ENCODE measurements around the gene PLAAT1. TPM values are rescaled to one million over a fixed set of nuclear protein-coding genes. Genes with fewer than 3 reads are reported as not detected.

Gene PLAAT1
- polyA plus RNA-seq, 1 experiment = 0.13 TPM

DNA sequence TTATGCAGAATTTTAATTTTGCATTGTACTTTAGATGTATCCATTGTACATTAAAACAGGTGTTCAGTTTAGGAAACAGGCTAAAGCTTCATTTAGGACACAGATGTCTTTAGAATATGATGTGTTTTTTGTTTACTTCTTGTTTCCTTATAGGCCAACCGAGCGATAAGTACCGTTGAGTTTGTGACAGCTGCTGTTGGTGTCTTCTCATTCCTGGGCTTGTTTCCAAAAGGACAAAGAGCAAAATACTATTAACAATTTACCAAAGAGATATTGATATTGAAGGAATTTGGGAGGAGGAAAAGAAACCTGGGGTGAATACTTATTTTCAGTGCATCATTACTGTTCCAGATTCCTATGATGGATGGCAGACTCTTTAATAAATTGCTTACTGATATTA is 29.4 kb downstream of the PLAAT1 start:
- Histone ChIP-seq H3K27me3 (ENCODE audit: control insufficient read depth, insufficient read depth, low read length) (no peaks in the 10 kb centered on the region), H3K4me3 (ENCODE audit: low read depth, low read length) (no peak overlapping the region), H3K36me3 (ENCODE audit: control insufficient read depth, insufficient read depth, low read length) (no peaks in the 10 kb centered on the region)
- CTCF ChIA-PET = no interaction called here
- TF ChIP-seq, protein P1, sequence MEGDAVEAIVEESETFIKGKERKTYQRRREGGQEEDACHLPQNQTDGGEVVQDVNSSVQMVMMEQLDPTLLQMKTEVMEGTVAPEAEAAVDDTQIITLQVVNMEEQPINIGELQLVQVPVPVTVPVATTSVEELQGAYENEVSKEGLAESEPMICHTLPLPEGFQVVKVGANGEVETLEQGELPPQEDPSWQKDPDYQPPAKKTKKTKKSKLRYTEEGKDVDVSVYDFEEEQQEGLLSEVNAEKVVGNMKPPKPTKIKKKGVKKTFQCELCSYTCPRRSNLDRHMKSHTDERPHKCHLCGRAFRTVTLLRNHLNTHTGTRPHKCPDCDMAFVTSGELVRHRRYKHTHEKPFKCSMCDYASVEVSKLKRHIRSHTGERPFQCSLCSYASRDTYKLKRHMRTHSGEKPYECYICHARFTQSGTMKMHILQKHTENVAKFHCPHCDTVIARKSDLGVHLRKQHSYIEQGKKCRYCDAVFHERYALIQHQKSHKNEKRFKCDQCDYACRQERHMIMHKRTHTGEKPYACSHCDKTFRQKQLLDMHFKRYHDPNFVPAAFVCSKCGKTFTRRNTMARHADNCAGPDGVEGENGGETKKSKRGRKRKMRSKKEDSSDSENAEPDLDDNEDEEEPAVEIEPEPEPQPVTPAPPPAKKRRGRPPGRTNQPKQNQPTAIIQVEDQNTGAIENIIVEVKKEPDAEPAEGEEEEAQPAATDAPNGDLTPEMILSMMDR (IDR thresholded peaks at IDR 0.05; ENCODE audit: insufficient read depth, low read depth, low read length) = no peak
- DNase-seq (ENCODE audit: low read depth) = no peak
- POLR2A ChIA-PET = no interaction called here

DNA sequence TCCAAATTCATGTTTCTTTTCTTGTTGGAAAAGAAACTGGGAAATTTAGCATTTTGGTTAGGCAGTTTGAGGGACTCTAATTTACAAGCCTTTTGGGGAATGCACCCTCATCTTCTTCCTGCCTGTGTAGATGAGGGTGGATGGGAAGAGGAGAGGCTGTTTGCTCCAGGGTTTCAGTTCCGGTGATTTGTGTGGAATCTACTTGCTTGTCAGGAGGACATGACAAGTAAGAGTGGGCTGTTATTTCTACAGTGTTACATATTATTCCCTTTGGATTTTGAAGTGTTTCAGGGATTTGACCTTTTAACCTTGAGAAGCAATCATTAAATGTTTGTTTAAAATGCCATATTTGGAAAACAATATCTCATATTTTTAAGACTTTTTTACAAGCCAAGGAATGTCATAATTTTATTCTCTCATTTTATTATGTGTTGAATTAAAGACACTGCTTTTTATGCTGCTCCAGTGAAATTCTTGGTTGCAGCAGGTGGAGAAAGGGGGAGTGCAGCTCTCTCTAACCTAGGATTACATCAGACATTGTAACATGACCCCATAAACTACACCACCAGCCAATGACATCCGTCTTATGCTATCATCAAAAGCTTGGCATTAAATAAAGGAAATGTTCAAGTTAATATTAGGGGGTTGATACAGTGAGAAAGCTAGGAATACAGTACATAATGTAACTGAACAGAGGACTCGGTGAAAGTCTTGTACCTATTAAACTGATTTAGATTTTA is 30.2 kb downstream of the PLAAT1 start:
- TF ChIP-seq, protein P1 (IDR thresholded peaks at IDR 0.05; ENCODE audit: insufficient read depth, low read depth, low read length) = no peak
- no peak for DNase-seq (ENCODE audit: low read depth)
- no peaks in the 10 kb centered on the region for H3K36me3 ChIP-seq (ENCODE audit: control insufficient read depth, insufficient read depth, low read length)
- POLR2A ChIA-PET = no interaction called here
- CTCF ChIA-PET = no interaction called here
- no peaks in the 10 kb centered on the region for H3K27me3 ChIP-seq (ENCODE audit: control insufficient read depth, insufficient read depth, low read length)
- H3K4me3 ChIP-seq (ENCODE audit: low read depth, low read length) = no peak overlapping the region

DNA sequence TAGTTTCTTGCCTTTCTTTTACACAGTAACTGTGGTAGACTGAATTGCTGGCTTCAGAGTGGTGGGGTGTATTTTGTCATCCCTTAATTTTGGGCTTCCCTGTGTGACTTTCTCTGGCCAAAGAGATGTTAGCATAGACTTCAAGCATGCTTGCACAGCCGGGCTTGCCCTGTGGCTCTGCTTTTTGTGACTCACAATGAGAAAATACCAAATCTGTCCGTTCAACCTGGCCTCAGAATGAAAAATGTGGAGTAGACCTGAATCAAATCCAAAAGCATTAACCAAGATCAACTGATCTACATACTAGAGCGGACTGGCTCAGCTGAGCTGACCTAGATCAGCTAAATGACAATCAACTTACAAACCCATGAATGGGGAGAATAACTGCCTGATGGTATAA is 51.4 kb downstream of the PLAAT1 start:
- CTCF ChIA-PET = no interaction called here
- POLR2A ChIA-PET = no interaction called here
- Histone ChIP-seq H3K36me3 (ENCODE audit: control insufficient read depth, insufficient read depth, low read length) (no peaks in the 10 kb centered on the region), H3K4me3 (ENCODE audit: low read depth, low read length) (no peak overlapping the region), H3K27me3 (ENCODE audit: control insufficient read depth, insufficient read depth, low read length) (no peaks in the 10 kb centered on the region)
- no peak for DNase-seq (ENCODE audit: low read depth)
- TF ChIP-seq, protein P1 (IDR thresholded peaks at IDR 0.05; ENCODE audit: insufficient read depth, low read depth, low read length) = no peak

DNA sequence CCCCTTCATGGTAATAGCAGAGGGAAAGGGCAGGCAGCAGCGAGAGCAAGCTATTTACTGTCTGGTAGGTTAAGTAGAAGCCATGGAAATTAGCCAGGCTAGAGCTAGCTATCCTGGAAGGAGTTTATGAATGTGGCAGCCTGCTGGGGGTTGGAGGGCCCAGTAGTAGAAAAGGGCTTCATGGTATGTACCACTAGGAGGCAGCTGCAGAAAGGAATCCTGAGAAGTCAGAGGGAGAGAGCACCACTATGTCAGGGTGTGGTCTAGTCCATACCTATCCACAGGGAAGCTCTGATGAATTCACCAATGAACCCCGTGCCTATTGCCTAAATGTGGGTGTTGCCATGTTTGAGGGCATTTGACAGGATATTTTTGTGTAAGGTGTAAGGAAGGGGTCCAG is 55.0 kb downstream of the PLAAT1 start:
- CTCF ChIA-PET = no interaction called here
- H3K4me3 ChIP-seq (ENCODE audit: low read depth, low read length) = no peak overlapping the region
- TF ChIP-seq, protein P1 (IDR thresholded peaks at IDR 0.05; ENCODE audit: insufficient read depth, low read depth, low read length) = no peak
- H3K27me3 ChIP-seq (ENCODE audit: control insufficient read depth, insufficient read depth, low read length) = no peaks in the 10 kb centered on the region
- POLR2A ChIA-PET = no interaction called here
- no peak for DNase-seq (ENCODE audit: low read depth)
- no peaks in the 10 kb centered on the region for H3K36me3 ChIP-seq (ENCODE audit: control insufficient read depth, insufficient read depth, low read length)

DNA sequence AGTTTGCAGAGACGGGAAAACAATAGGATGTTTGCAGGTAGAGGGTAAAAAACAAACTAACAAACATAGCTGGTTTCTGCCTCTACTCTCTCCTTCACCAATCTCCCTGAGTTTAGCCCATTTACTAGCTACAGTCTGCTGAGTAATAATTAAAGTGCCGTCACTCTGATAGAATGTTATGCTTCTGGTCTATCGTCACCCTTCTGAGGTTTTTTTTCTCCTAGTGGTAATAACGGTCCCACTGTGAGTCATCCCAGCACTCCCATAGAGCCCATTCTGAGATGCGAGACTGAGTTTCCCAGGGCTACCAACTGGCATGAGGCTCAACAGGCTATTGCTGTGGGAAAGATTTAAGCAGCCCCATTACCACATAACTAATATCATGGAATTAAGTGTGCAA is 56.4 kb downstream of the PLAAT1 start:
- H3K4me3 ChIP-seq (ENCODE audit: low read depth, low read length) = no peak overlapping the region
- H3K36me3 ChIP-seq (ENCODE audit: control insufficient read depth, insufficient read depth, low read length) = no peaks in the 10 kb centered on the region
- no peaks in the 10 kb centered on the region for H3K27me3 ChIP-seq (ENCODE audit: control insufficient read depth, insufficient read depth, low read length)
- no peak for DNase-seq (ENCODE audit: low read depth)
- TF ChIP-seq, protein P1 (IDR thresholded peaks at IDR 0.05; ENCODE audit: insufficient read depth, low read depth, low read length) = no peak
- CTCF ChIA-PET = no interaction called here
- POLR2A ChIA-PET = no interaction called here
